Right ventricle myocardium inferior (tissue), 1 donor: ENCODE data around the gene WDR41. TPM values are rescaled to one million over a fixed set of nuclear protein-coding genes. Genes with fewer than 3 reads are reported as not detected.
"Not testable (repeated sequence)": the region's sequence is repeated elsewhere in the genome, so short reads cannot be mapped to it uniquely, and the experiment has no call there.

Experiments used
- ATAC-seq: fragments of 200-7000 bp; cut with Tn5 transposase; one replicate; pipeline ENCODE4 v1.9.1; 2020; ENCODE audit warnings: mild to moderate bottlenecking, moderate library complexity
- DNase-seq: peaks from one replicate; pipeline ENCODE4 v3.0.0; 2021; ENCODE audit errors: missing footprints
- intact Hi-C: fragments of 100-400 bp; cut with DNase I; formaldehyde crosslinking; loops from one replicate; pipeline ENCODE4 v1.11.0; 2022
- total RNA-seq: library from RNA; stranded (reverse); fragmentation: NEBNext Ultra II Directional; extraction: Animal tissue kit (Norgen Biotek cat#: 25700); gene quantifications from one replicate; pipeline ENCODE4 v1.2.1, GENCODE V29; 2021
- donor health status: DM: no; HTN: yes; CAD: no; lungs with severe emphysema.

Gene WDR41
- total RNA-seq, 1 donor from 2014 or later = 28.3 TPM

DNA sequence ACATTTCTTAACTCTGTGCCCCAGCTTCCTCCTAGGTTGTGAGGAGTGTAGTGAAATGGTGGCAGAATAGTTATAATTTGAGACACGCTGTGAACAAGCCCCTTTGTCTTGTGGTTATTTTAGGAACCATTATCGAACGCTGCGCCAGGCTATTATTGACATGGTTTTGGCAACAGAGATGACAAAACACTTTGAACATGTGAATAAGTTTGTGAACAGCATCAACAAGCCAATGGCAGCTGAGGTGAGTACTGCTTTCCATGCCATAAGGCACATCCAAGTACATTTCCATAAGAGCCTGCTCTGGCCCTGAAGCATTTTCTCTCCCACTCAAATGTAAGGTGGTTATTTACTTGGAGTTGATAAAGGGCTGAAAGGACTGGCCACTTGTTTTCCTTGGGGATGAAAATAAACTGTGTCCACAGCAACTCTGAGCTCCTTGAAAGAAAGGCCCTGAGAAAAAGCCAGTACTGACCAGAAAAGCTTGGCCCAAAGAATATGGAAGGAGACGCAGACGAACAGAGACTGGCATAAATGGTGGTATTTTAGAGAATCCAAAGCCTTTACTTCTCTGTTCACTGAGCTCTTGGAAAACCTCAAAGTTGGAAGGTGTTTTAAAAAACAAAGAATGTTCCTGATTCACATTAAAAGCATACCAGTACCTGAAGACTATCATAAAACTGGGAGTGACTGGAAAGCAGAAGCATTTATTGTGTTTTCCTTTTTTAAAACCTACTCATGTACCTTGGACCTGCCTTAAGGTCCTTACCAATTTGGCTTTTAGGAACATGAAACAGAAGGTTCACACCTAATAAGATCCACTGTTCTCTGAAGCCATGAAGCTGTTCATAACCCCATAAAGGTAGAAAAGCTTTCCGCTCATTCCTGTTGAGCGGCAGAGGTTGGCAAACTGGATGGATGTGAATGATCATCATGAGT lies 72.2 kb downstream of the WDR41 start:
- intact Hi-C loops = no loop called here
- ATAC-seq = no peak
- no peak for DNase-seq

DNA sequence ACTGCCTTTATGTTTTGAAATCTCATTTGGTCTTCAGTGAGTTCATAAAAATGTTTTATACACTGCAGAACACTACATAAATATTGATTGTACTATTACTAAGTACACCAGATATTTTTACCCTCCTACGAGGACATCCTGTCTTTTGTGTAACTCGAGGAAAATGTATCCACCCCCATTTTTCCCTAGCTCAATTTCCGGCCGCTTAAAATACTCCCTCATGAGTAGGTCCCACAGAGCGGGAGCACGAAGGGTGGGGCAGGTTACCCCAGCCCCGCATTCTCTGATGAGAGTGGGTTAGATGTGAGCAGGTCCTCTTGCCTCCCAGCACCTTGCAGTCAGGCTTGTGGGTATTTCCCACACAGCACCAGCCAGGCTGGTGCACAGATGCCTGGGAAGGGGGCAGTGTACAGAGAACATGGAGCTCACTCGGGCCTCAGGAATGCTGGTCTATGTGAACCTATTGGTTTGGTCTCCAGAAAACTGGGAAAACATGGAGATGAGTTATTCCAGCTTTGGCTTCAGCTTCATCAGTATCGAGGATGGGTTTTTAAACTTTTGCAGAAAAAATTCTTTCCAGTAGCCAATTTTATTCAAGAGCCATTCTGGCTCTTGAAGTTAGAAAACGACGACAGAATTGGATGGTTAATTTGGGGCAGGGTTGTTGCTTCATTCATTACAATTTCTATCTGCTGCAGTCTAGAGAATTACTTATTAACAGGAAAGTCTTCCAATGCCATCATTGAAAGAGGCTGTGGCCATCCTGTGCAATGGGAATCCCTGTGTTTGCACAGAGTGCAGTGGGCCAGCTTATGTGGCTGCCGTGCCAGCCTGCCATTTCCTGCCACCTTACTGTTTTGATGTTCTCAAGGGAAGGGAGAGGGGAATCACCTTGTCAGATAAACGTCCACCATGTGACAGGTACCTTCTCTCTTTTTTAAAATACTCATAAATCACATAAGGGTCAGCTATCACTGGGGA lies 73.2 kb downstream of the WDR41 start:
- intact Hi-C loops = no loop called here
- ATAC-seq = no peak
- DNase-seq = no peak

GRCh38 chr5:77418162-77418561 lies 74.0 kb downstream of the WDR41 start:
- intact Hi-C loops = no loop called here
- DNase-seq = no peak
- ATAC-seq = no peak

- no peak for ATAC-seq
These were observed 79.1 kb downstream of the WDR41 start for GRCh38 chr5:77413049-77413448.

DNA sequence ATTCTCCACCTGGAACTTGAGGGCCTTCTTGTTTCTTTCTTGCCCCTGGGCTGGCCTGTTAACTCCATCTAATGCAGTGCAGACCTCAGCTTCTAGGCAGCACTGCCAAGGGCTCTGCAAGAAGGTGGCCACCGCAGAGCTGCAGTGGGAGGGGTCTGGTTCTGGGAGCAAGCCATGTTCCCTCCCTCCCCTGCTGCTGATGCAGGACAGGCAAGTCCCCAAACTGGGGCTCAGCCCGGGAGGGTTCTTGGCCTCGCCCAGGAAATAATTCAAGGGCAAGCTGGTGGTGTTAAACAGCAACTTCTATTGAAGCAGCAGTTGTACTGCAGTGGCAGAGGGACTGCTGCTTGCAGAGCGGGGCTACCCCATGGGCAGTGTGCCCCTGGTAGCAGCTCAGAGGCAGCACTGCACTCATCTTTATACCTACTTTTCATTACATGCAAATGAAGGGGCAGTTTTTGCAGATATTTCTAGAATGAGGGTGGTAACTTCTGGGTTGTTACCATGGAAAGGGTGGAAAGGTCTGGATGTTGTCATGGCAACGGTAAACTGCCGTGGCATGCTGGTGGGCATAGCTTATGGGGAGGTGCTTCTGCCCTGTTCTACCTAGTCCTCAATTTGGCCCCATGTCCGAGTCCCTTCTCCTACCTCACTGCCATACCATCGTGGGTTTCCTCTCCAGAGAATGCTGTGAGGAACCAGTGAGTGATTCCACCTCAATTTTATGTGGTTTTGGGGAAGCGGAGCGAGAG lies 82.1 kb downstream of the WDR41 start:
- ATAC-seq (no peak), DNase-seq (no peak)
- intact Hi-C loops = no loop called here

More at GRCh38 chr5:77413049-77413448, 79.1 kb downstream of the WDR41 start:
- no peak for DNase-seq
- intact Hi-C loops = no loop called here

DNA sequence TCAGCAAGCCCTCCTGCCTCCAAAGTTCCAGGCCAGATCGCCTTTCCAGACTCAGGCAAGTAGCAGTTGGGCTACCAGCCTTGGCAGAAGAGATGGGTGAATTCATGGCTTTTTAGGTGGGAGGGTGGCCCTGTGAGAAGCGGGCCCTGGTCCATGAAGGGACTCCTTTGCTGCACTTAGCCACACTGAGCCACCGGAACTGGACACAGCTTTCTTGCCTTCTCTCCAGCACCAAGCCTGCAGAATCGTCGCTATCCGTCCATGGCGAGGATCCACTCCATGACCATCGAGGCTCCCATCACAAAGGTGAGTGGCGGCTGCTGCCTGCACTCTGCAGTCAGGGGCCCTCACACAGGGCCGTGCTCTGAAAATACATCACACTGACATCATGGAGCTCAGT lies 85.0 kb downstream of the WDR41 start:
- no peak for ATAC-seq
- DNase-seq = no peak
- intact Hi-C loops = no loop called here

DNA sequence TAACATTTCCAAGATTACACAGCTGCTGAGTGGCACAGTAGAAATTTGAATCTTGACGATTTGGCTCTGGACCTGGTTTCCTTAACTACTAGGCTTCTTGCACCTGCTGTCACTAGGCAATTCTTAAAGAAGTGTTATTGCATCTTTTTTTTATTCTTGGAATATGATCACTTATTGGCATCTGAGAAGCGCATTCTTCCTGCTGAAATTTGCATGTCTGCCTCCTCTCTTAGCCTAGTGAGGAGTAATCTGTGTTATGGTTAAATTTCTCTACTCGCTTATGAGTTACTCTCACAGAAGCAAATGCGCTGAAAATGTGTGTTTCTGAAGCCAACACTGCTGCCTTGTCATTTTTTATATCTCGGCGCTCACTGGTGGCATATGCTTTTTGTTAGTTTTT lies 89.3 kb downstream of the WDR41 start:
- intact Hi-C loops = no loop called here
- no peak for DNase-seq

DNA sequence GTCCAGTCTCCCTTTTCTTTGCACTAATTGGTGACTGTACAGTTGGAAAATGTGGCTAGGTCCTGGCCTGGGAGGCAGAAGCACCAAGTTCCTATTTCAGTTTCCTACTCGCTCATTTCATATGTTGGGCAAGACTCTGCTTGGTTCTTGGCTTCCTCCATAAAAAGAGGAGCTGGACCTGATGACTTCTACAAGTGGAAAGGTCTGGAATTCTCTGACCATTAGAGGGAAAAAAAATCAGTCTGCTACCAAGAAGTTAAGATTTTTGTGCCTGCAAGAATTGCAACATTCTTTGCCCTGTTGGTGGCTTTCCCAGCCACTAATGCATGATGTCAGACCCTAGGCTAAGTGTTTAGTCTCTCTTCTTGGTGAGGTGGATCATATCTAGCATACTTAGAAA lies 91.5 kb downstream of the WDR41 start:
- intact Hi-C loops = no loop called here
- no peak for ATAC-seq
- DNase-seq = no peak

More for the DNA sequence above, 89.3 kb downstream of the WDR41 start:
- no peak for ATAC-seq

DNA sequence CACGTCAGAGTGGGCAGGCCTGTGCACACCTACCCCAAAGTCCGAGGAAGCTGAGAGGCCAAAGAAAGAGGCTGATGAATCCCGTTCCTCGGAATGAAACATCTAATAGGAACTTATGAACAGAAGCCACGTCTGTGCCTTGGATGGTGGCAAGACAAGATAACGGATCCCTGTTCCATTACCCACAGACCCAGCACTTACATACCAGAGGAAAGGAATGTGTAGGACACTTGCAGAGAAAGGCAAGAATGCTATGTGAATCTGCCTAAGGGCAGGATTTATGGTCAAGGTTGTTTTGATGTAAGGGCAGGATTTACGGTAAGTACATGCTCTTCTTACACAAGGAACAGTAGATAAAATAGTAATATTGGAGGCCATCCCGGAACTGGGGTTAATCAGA lies 93.2 kb downstream of the WDR41 start:
- DNase-seq (no peak), ATAC-seq (no peak)
- intact Hi-C loops = no loop called here

DNA sequence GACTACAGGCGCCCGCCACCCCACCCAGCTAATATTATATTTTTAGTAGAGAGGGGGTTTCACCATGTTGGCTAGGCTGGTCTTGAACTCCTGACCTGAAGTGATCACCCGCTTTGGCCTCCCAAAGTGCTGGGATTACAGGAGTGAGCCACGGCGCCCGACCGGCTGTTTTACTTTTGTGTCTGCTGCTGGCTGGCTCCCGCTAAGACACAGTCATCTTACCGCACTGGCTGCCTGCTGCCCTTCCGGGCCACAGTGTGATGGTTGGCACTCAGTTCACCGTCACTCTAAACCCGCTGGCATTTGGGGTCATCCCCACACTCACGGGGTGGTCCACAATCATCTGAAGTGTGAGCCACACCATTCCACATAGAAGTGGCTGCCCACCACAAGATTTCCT lies 93.7 kb downstream of the WDR41 start:
- intact Hi-C loops = no loop called here
- DNase-seq = no peak
- ATAC-seq = no peak

GRCh38 chr5:77397686-77398292 lies 94.3 kb downstream of the WDR41 start:
- intact Hi-C loops = no loop called here
- DNase-seq (no peak), ATAC-seq (no peak)

GRCh38 chr5:77396017-77396416 lies 96.1 kb downstream of the WDR41 start:
- DNase-seq (no peak), ATAC-seq (no peak)
- intact Hi-C loops = no loop called here

DNA sequence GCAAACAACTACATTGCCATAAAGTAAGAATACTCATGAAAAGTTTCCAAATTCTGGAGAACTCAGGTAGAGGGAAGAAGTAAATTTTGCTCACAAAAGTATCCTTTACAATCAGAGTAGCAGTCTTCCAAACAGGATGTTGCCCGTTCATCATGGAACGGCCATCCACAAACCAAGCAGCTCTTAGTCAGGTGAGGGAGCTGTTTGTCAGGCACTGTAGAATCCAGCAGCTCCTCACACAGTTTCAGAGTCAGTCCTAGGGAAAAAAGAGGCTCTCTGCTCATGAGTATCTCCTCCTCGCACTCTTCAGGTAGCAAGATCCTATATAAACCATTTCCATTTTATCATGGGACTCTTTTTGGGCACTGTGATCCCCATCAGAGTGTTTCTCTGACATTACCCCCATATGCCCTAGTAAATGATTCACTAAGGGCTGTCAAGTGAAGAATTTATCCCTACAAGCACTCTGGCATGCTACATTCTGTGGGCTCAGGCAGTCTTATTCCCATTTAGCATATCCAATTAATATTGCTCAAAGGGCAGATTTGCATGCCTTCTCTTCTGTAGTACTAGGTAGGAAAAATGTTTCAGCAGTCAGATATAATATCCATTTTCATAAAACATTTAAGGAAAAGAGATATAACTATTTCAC lies 97.9 kb downstream of the WDR41 start:
- no peak for ATAC-seq
- intact Hi-C loops = no loop called here

GRCh38 chr5:77391240-77391765 lies 100.8 kb downstream of the WDR41 start:
- DNase-seq (no peak), ATAC-seq (no peak)
- intact Hi-C loops = no loop called here

More for the DNA sequence above, 97.9 kb downstream of the WDR41 start:
- no peak for DNase-seq

- DNase-seq = no peak
- intact Hi-C loops = no loop called here
- ATAC-seq = no peak
These were observed 101.3 kb downstream of the WDR41 start for GRCh38 chr5:77390795-77391194.

DNA sequence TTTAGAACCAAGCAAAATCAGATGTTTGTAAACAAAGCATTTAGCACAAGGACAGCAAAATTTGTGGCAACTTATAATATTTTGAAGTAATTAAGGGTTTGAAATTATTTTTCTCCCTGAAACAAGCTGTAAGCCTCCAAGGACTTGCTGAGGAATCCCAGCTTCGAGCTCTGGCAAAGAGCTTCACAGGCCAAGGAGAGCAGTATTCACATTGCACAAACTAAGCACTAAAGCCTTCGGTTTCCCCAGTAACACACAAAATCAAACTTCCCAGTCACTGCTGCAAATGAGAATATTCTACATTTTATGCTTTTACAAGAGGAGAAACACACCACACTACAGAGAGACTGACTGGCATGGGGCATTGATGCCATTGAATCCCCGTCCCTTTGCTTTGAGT lies 101.9 kb downstream of the WDR41 start:
- intact Hi-C loops = no loop called here

GRCh38 chr5:77389746-77390145 lies 102.4 kb downstream of the WDR41 start:
- DNase-seq (no peak), ATAC-seq (no peak)
- intact Hi-C loops = no loop called here

More for the DNA sequence above, 101.9 kb downstream of the WDR41 start:
- no peak for DNase-seq
- ATAC-seq = no peak

- ATAC-seq, intact Hi-C loops, DNase-seq: not testable (repeated sequence)
These were observed 105.8 kb downstream of the WDR41 start for GRCh38 chr5:77386340-77386739.
